K562 (cell line): ENCODE measurements around the gene SKIC8. TPM values are rescaled to one million over a fixed set of nuclear protein-coding genes. Genes with fewer than 3 reads are reported as not detected.

Experiments
- CBX2 ChIP-seq: fragments of 200-600 bp; sonication (generic); IDR thresholded peaks from one replicate; pipeline ENCODE4 v1.6.1; 2012; ENCODE audit warnings: mild to moderate bottlenecking, low read length, inconsistent platforms; ENCODE audit not compliant: insufficient read depth, poor library complexity, severe bottlenecking
- CBX5 ChIP-seq: IDR thresholded peaks from 2 replicates; pipeline ENCODE4 v1.6.1; 2014; ENCODE audit warnings: low read depth, borderline replicate concordance
- CREB5 ChIP-seq: fragments of 250-450 bp; sonication (Bioruptor Pico); IDR thresholded peaks from 2 replicates; pipeline ENCODE4 v1.5.0; 2020; ENCODE audit warnings: mild to moderate bottlenecking
- HOXB6 ChIP-seq: fragments of 250-450 bp; sonication (Bioruptor Pico); IDR thresholded peaks from 2 replicates; pipeline ENCODE4 v1.5.1; 2022; ENCODE audit warnings: mild to moderate bottlenecking, borderline replicate concordance
- PBX2 ChIP-seq, 2 experiments: IDR thresholded peaks in 1 of 2; conservative IDR thresholded peaks in 1 of 2; 2 replicates each; pipeline ENCODE4 v1.6.1; 2016; ENCODE audit warnings: low read depth in 2 of 2, mild to moderate bottlenecking in 1 of 2, missing compliant biosample characterization in 1 of 2, missing genetic modification characterization in 1 of 2, moderate library complexity in 1 of 2
- PTTG1 ChIP-seq: fragments of 450-650 bp; IDR thresholded peaks from 2 replicates; pipeline ENCODE4 v1.6.1; 2016; ENCODE audit warnings: low read depth, mild to moderate bottlenecking, missing genetic modification characterization, missing compliant biosample characterization
- RERE ChIP-seq: sonication (generic); formaldehyde crosslinking; IDR thresholded peaks from 2 replicates; pipeline ENCODE4 v1.8.0; 2023; ENCODE audit warnings: missing genetic modification reagents, mild to moderate bottlenecking, borderline replicate concordance
- SIX5 ChIP-seq, 2 experiments: IDR thresholded peaks; 2 replicates each; pipeline ENCODE4 v1.6.1; 2011; ENCODE audit warnings: low read length in 2 of 2, borderline replicate concordance in 1 of 2, low read depth in 1 of 2, mild to moderate bottlenecking in 1 of 2, moderate library complexity in 1 of 2; ENCODE audit not compliant: insufficient read depth in 1 of 2
- SMARCA5 ChIP-seq: fragments of 450-650 bp; IDR thresholded peaks from 2 replicates; pipeline ENCODE4 v1.6.1; 2016
- ZNF384 ChIP-seq: IDR thresholded peaks from 2 replicates; pipeline ENCODE4 v1.6.1; 2012; ENCODE audit warnings: low read depth, low read length, improper control_type of control experiment
- ZNF830 ChIP-seq: fragments of 250-450 bp; sonication (Bioruptor Pico); IDR thresholded peaks from 2 replicates; pipeline ENCODE4 v1.5.0; 2021; ENCODE audit warnings: mild to moderate bottlenecking
- polyA plus RNA-seq, 8 experiments: library from polyadenylated mRNA; depleted of rRNA in 4 of 8; stranded (reverse) in 5 of 8; unstranded in 3 of 8; fragments of >200 nt; fragmentation: Nextera tagmentation in 2 of 8; fragmentation: Illumina TruSeq in 1 of 8; extraction: Ambion mirVana in 2 of 8; extraction: Trizol in 1 of 8; gene quantifications; 2 replicates each; pipeline versions ENCODE4 v1.2.1 to v1.2.3, GENCODE V29; 2011 to 2014; ENCODE audit warnings: inconsistent platforms in 1 of 8, missing spikeins in 1 of 8
- total RNA-seq, 7 experiments: library from RNA; depleted of rRNA in 6 of 7; stranded (reverse); fragments of >200 nt in 6 of 7; fragmentation: Illumina TruSeq in 2 of 7; extraction: Trizol in 2 of 7; gene quantifications; 2 replicates each; pipeline versions ENCODE4 v1.2.1 to v1.2.3, GENCODE V29; 2011 to 2021; ENCODE audit warnings: low replicate concordance in 1 of 7

SKIC8 gene
- total and polyA plus RNA-seq, 9 of the 15 experiments (the other 6 are each of a cell fraction or from before 2014, with no cell fraction given), result 79.5 to 389 (median 146) TPM

- TF ChIP-seq RERE (no peak), CREB5 (CRISPR knock-in tag) (no peak), PTTG1 (no peak), PBX2 (CRISPR knock-in tag; IDR thresholded peaks at IDR 0.05; ENCODE audit: low read depth) (no peak), PBX2 (tag; conservative IDR thresholded peaks at IDR 0.05; ENCODE audit: low read depth) (no peak), ZNF384 (peak; percentile 45; the same call in 1 of the 2 replicates), CBX2 (no peak), CBX5 (no peak), SIX5 (IDR thresholded peaks at IDR 0.05; ENCODE audit: borderline replicate concordance in 1 of 2, insufficient read depth in 1 of 2, low read depth in 1 of 2, low read length in 2 of 2) (no peak), HOXB6 (CRISPR knock-in tag) (no peak), SMARCA5 (no peak), ZNF830 (no peak)
Observed at GRCh38 chr15:78241017-78241416, 58.4 kb downstream of the SKIC8 start (continued).
